Glutamatergic neuron (in vitro differentiated cells): ENCODE measurements around the gene HMGCL. TPM values are rescaled to one million over a fixed set of nuclear protein-coding genes. Genes with fewer than 3 reads are reported as not detected.

Experiments used
- DNase-seq: peaks from one replicate; pipeline ENCODE4 v3.0.0; 2022
- H3K27ac Mint-ChIP-seq: one replicate; pipeline ENCODE4 v1.8.0; 2020; ENCODE audit warnings: mild to moderate bottlenecking, mixed read lengths, inconsistent platforms; ENCODE audit not compliant: unreplicated experiment
- H3K27me3 Mint-ChIP-seq: one replicate; pipeline ENCODE4 v1.8.0; 2020; ENCODE audit warnings: mild to moderate bottlenecking, moderate library complexity, mixed read lengths, inconsistent platforms; ENCODE audit not compliant: unreplicated experiment
- H3K36me3 Mint-ChIP-seq: one replicate; pipeline ENCODE4 v1.8.0; 2020; ENCODE audit warnings: mild to moderate bottlenecking, mixed read lengths, inconsistent platforms; ENCODE audit not compliant: unreplicated experiment
- H3K4me1 Mint-ChIP-seq: one replicate; pipeline ENCODE4 v1.8.0; 2020; ENCODE audit warnings: mild to moderate bottlenecking, low read depth, mixed read lengths, inconsistent platforms; ENCODE audit not compliant: unreplicated experiment
- H3K4me3 Mint-ChIP-seq: one replicate; pipeline ENCODE4 v1.8.0; 2020; ENCODE audit warnings: mild to moderate bottlenecking, mixed read lengths, inconsistent platforms; ENCODE audit not compliant: unreplicated experiment
- H3K9me3 Mint-ChIP-seq: one replicate; pipeline ENCODE4 v1.8.0; 2020; ENCODE audit warnings: mild to moderate bottlenecking, moderate library complexity, mixed read lengths, inconsistent platforms; ENCODE audit not compliant: unreplicated experiment
- total RNA-seq: library from RNA; stranded (reverse); fragmentation: NEBNext Ultra II Directional; extraction: Animal tissue kit (Norgen Biotek cat#: 25700); gene quantifications from one replicate; pipeline ENCODE4 v1.2.1, GENCODE V29; 2021; ENCODE audit not compliant: unreplicated experiment
- TF ChIP-seq, protein P1 (sequence below): fragments of 200-600 bp; sonication (generic); IDR thresholded peaks from one replicate; pipeline ENCODE4 v1.5.0; 2021; ENCODE audit not compliant: partially characterized antibody, unreplicated experiment

Gene HMGCL
- total RNA-seq, 1 donor from 2014 or later, result 19.4 TPM

DNA sequence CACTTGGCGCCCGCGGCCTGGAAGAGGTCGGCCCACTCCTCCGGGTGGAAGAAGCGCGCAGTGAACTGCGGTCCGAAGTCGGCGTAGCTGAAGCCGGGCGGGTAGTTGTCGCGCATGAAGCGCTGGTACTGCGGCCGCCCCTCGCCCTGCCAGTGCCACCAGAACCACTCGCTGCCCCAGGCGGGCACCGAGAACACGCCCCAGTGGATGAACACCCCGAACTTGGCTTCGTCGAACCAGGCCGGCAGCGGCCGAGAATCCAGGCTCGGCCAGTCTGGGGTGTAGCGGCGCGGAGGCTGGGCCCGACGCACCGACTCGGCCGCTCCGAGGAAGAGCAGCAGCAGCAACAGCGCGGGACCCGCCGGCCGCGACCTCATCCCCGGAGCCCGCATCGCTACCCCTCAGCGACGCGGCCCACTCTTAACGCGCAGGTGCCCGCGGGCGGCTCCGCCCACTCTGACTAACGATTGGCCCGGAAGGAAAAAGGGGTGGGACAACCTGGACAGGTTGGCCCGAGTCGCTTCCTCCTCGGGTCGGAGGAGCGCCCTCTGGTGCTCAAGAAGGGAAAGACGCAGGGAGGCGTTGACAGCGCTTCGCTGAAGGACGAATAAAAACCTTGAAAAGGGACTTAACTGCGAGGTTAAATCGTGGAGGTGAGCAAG lies 42.8 kb upstream of the HMGCL start, which contains the start of gene FUCA1:
FUCA1 (minus strand) TSS at position 396 of the 662 bp plus-strand sequence; CDS start at position 392, 4 bp downstream.
- TF ChIP-seq, protein P1, sequence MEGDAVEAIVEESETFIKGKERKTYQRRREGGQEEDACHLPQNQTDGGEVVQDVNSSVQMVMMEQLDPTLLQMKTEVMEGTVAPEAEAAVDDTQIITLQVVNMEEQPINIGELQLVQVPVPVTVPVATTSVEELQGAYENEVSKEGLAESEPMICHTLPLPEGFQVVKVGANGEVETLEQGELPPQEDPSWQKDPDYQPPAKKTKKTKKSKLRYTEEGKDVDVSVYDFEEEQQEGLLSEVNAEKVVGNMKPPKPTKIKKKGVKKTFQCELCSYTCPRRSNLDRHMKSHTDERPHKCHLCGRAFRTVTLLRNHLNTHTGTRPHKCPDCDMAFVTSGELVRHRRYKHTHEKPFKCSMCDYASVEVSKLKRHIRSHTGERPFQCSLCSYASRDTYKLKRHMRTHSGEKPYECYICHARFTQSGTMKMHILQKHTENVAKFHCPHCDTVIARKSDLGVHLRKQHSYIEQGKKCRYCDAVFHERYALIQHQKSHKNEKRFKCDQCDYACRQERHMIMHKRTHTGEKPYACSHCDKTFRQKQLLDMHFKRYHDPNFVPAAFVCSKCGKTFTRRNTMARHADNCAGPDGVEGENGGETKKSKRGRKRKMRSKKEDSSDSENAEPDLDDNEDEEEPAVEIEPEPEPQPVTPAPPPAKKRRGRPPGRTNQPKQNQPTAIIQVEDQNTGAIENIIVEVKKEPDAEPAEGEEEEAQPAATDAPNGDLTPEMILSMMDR, result peak; percentile 94
- Mint-ChIP-seq H3K4me1 (no peaks in the 10 kb centered on the region), H3K4me3 (peak within 1 kb of the TSS; percentile 84), H3K27me3 (peaks cover 8% of the 10 kb centered on the region), H3K9me3 (peaks cover 3% of the 10 kb centered on the region), H3K27ac (no peak within 1 kb of the TSS), H3K36me3 (no peaks in the 10 kb centered on the region)
- peak; percentile 91 for DNase-seq

DNA sequence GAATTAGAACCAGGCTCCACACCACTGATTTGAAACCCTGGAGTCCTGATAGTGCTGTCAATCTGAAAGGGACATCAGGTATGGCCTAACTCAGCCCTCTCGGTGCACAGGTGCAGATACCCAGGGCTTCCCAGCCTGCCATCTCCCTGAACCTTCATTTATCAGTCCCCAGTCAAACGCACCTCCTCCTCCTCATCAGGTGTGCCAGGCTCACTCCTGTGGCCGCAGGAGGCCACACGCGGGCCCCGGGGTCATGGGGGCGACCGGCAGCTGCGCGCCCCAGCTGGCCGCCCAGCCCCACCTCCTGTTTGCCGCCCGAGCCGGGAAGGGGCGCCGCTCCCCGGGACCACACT lies 42.3 kb upstream of the HMGCL start:
- H3K36me3 Mint-ChIP-seq, result no peaks in the 10 kb centered on the region
- no peaks in the 10 kb centered on the region for H3K4me1 Mint-ChIP-seq
- no peak for DNase-seq
- TF ChIP-seq, protein P1, result no peak
- H3K27ac Mint-ChIP-seq, result no peak overlapping the region
- peak overlapping the region; percentile 84 for H3K4me3 Mint-ChIP-seq
- H3K27me3 Mint-ChIP-seq, result peaks cover 8% of the 10 kb centered on the region
- peaks cover 3% of the 10 kb centered on the region for H3K9me3 Mint-ChIP-seq

DNA sequence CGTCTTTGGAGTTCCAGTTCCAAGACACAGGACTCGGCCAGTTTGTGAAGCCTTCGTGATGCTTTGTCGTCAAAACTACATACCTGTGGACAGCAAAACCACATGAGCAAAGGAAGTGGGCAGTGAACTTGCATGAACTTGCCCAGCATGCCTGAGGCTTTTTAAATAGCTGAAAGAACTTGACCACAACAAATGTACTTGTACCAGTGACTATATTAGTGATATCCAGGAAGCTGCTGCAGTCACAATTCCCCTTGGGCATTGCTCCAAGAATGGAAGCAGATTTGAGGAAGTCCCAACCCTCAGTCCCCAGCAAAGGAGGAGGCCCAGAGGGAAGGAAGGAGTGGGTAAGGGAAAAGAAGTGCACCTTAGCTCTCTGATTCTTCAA lies 40.3 kb upstream of the HMGCL start:
- Mint-ChIP-seq H3K27ac (no peak overlapping the region), H3K27me3 (peaks cover 8% of the 10 kb centered on the region), H3K9me3 (peaks cover 3% of the 10 kb centered on the region), H3K4me1 (no peaks in the 10 kb centered on the region), H3K4me3 (no peak overlapping the region), H3K36me3 (no peaks in the 10 kb centered on the region)
- no peak for DNase-seq
- TF ChIP-seq, protein P1, result no peak

DNA sequence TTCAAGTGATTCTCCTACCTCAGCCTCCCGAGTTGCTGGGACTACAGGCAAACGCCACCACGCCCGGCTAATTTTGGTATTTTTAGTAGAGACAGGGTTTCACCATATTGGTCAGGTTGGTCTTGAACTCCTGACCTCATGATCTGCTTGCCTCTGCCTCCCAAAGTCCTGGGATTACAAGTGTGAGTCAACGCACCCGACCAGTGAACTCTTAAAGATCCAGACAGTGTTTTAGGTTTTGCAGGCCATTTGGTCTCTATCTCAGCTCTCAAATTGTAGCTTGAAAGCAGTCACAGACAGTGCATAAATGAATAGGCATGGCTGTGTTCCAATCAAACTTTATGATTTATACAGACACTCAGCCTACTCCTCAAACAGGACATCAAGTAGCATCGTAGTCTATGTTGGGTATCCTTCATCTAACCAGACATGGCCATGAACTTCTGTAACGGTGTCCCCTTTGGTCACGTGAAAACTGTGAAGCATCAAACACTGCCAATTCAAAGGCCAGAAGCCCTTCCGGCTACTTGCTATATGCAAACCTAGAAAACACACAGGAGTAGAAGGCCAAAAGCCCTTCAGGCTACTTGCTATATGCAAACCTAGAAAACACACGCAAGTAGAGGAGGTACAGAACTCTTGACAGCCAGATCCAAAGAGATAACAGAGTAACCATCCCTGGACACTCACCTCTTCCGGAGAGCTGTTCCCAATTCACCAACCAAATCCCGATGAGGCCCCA lies 39.7 kb upstream of the HMGCL start:
- H3K9me3 Mint-ChIP-seq, result peaks cover 3% of the 10 kb centered on the region
- H3K36me3 Mint-ChIP-seq, result no peaks in the 10 kb centered on the region
- no peak for DNase-seq
- TF ChIP-seq, protein P1, result no peak
- H3K4me3 Mint-ChIP-seq, result no peak overlapping the region
- H3K27ac Mint-ChIP-seq, result no peak overlapping the region
- no peaks in the 10 kb centered on the region for H3K4me1 Mint-ChIP-seq
- peaks cover 8% of the 10 kb centered on the region for H3K27me3 Mint-ChIP-seq

DNA sequence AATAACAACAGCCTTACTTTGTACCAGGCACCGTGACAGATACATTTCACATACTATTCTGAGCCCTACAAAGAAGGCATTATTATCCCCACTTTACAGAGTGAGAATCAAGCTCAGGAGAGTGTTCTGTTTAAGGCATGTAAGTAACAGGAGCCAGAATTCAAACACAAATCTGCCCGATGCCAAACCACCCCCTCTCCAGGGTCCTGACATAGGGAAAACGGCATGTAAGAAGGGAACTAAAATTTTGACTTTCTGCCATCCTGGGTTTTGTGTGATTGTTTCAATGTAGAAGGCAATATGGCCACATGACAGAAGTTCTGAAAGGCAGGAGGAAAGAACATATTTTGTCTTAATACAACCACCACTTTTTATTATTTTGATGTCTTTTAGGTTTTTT lies 37.4 kb upstream of the HMGCL start:
- peaks cover 2% of the 10 kb centered on the region for H3K27me3 Mint-ChIP-seq
- no peak overlapping the region for H3K27ac Mint-ChIP-seq
- H3K9me3 Mint-ChIP-seq, result no peaks in the 10 kb centered on the region
- no peaks in the 10 kb centered on the region for H3K4me1 Mint-ChIP-seq
- no peaks in the 10 kb centered on the region for H3K36me3 Mint-ChIP-seq
- TF ChIP-seq, protein P1, result no peak
- no peak for DNase-seq
- H3K4me3 Mint-ChIP-seq, result no peak overlapping the region
